Measurements from ENCODE around the gene THSD4.

GRCh38 chr15:71650603-71651002 is 535.3 kb downstream of the THSD4 start:
- TF ChIP-seq, protein P1, sequence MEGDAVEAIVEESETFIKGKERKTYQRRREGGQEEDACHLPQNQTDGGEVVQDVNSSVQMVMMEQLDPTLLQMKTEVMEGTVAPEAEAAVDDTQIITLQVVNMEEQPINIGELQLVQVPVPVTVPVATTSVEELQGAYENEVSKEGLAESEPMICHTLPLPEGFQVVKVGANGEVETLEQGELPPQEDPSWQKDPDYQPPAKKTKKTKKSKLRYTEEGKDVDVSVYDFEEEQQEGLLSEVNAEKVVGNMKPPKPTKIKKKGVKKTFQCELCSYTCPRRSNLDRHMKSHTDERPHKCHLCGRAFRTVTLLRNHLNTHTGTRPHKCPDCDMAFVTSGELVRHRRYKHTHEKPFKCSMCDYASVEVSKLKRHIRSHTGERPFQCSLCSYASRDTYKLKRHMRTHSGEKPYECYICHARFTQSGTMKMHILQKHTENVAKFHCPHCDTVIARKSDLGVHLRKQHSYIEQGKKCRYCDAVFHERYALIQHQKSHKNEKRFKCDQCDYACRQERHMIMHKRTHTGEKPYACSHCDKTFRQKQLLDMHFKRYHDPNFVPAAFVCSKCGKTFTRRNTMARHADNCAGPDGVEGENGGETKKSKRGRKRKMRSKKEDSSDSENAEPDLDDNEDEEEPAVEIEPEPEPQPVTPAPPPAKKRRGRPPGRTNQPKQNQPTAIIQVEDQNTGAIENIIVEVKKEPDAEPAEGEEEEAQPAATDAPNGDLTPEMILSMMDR (conservative IDR thresholded peaks at IDR 0.05; ENCODE audit: low read depth, low read length), result no peak
- no peak for TF ChIP-seq EZH2 (IDR thresholded peaks at IDR 0.05; ENCODE audit: low read length, unreplicated experiment)
